Non-pigmented ciliary epithelial cell (primary cell): ENCODE data around the gene SYNPO.

Source experiments
- DNase-seq: peaks from one replicate; pipeline ENCODE4 v3.0.0-alpha.2; 2010; ENCODE audit warnings: low read depth

SYNPO gene

DNA sequence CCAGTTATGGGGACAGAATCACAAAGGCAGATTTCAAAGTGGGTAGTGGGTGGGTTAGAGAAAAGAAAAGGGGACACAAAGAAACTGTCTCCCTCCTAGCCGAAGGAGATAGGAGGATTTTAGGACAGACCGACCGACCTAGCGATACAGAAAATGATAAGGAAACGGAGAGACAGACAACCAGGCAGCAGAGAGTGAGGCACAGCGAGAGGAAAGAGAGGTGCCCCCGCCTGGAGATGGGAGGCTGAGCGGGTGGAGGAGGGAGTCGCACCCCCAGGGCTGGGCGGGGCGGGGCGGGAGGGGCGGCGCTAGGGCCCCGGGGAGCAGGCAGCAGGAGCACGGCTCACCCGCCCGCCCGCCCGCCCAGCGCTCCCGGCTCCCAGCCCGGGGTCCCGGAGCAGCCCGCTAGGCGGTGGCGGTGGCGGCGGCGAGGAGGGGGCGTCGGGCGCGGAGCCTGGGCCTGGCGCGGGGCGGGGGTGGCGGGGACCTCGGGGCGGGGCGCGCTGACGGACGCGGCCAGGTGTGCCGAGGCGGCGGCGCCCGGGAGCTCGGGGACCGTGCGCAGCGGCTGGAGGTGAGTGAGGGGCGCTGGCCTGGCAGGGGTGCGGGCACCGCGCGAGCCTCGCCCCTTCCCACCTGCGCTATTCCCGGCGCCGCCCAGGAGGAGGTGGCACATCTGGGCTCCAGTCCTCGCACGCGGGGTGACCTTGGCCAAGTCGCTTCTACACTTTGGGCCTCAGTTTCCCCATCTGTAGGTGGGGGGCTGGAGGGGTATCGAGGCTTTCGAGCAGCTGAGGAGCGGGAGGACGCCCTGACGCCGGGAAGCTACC lies 15.9 kb upstream of the SYNPO start:
- DNase-seq = no peak

DNA sequence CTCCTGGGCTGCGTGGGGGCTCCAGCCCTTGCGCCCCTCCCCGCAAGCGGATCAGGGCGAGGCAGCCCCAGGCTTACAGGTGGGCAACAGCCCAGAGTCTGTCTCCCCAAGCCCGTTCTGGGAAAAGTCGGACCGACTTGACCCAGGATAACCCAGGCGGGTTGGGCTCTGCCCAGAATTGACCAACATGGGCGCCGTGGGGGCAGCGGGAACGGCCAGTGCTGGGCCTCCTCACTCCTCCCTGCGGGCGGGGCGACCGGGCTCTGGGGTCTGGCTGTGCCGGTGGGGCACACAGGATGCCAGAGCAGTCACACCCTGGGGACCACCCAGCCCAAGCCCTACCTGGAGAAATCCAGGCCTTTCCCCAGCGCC lies 15.3 kb upstream of the SYNPO start:
- DNase-seq = no peak

DNA sequence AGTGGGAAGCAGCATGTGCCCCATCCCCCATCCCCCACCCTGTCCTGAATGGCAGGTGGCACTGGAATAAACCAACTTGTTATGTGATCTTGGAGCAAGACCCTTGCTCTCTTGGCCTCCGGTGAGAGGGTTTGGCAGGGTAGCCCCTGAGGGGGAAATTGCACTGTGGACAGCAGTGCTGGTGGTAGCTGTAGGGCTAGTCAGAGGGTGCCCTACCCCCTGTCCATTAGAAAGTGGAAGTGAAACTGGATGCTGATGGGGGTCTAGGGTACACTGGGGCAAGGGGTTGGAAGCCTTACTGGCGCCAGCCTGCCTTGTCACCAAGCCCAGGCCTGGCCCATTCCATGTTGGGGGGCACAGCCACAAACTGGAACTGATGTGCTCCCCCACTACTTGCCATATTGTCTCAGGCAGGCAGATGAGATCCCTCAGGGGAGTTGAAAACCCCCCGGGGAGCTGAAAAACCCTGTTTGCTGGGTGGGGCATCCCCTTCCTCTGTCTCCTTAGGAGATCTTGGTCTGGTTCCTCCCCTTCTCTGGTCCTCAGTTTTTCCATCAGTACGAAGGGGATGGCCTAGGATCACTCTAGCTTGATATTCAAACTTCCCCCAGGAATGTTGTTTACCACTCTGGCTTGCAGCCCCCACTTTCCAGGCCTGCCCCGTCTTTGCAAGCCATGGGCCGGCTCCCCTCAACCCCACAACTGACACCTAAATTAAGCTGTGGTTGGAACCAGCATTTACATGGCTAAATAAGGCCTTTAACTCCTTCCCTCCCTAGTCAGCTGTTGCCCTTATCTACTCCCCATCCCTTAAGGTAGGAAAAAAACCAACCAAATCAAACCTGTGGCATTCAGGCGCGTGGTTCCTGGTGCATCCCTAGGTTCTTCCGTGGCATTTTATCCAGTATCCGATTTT lies 14.4 kb upstream of the SYNPO start:
- DNase-seq = no peak

DNA sequence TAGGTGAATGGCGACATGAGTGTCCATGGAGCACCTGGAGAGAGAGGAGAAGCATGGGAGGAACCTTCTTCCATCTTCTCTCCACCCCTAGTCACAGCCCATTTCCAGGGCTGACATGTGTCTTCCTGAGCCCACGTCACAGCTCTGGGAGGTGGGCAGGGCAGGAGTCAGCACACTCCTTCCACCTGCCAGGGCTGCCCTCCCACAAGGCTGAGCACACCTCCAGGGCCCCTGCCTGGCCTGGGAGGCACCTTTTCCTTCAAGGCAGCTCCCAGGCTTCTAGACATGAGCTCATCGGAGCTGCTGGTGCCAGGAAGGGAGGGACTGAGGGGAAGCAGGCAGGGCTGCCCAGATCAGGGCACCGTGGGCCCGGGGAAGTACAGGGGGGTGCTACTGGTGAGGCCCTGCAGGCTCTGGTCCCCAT lies 13.6 kb upstream of the SYNPO start:
- DNase-seq = no peak

DNA sequence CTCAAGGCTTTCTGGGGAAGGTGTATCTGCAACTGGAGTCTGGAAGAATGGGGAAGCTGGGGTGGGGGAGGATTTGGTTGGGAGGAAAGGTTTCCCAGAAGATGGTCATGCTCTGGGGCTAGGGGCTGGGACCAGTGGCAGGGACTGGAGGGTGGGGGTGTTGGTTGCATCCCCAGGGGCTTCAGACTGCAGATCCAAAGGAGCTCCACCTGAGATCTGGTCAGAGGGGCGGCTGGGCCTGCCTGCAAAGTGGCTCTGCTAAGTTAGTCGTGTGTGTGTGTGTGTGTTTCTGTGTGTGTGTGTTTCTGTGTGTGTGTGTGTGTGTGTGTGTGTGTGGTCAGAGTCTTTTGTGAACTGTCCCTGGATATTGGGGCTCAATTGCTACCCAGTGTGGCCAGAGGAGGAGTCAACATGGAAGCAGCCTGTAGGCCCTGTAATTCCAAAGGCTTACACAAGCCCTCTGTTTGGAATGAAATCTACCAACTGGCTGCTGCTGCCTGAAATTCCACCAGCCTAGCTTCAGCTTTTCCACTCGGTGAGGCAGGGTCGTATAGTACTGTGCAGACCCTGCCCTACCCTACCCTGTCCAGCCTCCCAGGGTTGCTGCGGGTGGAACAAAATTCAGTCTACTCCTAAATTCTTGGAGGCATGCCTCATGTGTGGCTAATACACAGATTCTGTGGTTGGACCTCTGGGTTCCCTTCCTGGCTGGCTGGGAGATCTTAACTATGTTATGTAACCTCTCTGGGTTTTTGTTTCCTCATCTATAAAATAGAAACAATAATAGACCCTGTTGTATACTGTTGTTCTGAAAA lies 12.5 kb upstream of the SYNPO start:
- DNase-seq = no peak

DNA sequence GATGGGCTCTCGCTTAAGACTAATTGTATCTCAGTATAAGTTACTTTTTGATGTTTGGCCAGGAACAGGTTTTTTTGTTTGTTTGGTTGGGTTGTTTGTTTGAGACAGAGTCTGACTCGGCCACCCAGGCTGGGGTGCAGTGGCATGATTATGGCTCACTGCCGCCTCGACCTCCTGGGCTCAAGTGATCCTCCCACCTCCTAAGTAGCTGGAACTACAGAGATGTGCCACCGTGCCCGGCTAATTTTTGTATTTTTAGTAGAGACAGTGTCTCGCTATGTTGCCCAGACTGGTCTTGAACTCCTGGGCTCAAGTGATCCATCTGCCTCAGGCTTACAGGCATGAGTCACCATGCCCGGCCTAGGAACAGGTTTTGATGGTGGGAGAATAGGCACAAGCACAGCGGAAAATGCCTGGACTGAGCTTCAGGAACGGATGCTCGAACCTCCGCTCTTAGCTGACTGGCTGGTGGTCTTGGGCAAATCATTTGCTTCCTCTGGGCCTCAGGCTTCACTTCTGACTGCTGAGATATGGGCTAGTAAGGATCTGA lies 11.4 kb upstream of the SYNPO start:
- no peak for DNase-seq

DNA sequence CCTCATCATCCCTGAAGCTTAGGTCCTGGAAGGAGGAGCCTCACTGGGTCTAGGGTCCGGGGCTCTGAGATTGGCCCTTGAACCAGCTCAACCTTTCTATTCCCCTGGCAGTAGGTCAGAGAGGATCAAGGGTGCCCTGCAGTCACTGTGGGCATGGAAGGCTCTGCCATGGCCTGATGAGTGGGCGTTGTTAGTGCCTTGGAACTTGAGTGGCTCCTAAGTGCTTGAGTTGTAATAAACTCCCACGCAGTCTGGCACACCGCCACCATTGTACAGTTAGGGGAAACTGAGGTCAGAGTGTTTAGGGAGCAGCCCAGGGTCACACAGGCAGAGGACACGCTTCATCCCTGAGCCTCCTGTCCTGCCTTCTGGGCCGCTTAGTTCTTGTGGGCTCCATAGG lies 10.4 kb upstream of the SYNPO start:
- no peak for DNase-seq

DNA sequence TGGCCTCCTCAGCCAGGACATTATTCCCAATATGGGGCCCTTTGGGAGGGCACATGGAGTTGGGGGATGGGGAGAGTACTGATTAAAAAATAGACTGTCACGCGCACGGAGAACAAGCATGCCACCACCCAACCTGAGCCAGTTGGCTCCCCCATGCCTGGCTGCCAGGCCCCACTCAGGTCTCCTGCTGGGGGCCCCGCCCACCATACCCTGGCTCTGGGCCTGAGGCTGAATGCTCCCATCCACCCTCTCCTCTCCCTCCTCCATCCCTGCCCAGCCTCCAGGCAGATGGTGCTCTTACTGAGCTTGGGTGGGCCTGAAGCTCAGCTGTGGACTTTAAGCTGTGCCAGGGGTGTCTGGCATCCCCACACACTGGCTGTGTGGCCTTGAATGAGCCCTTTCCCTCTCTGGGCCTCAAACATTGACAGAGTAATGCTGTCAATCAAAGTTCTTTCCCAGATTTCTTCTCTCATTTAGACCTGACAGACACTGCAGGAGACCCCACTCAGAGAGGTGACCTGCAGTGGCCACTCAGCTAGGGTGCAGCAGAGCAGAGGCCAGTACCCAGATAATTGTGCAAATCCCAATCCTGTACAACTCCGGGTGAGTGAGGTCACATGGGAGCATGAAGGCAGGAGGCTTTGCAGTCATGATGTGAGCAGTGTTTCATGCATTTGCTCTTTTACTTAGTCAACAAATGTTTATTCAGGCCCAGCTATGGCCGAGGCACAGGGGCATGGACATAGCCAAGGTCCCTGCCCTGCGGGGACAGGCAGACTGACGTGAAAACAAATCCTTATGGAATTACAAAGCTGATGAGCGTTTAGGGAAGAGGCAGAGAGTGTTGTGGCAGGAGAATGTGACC lies 9.8 kb upstream of the SYNPO start:
- no peak for DNase-seq

DNA sequence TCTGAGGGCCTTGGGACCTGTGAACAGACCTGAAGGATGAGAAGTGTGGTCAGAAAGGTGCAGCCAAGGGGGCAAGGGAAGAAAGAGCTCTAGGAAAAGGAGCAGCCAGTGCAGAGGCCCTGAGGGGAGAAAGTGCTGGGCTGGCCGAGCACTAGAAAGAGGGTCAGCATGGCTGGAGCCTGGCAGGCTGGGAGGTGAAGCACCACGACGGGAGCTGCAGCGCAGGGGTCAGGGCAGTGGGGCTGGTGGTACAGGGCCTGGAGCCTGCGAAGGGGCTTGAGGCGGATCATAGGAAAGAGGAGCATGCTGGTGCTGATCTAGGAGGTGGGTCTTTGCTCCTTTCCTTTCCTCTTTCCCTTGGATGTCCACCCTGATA lies 9.1 kb upstream of the SYNPO start:
- DNase-seq = no peak

DNA sequence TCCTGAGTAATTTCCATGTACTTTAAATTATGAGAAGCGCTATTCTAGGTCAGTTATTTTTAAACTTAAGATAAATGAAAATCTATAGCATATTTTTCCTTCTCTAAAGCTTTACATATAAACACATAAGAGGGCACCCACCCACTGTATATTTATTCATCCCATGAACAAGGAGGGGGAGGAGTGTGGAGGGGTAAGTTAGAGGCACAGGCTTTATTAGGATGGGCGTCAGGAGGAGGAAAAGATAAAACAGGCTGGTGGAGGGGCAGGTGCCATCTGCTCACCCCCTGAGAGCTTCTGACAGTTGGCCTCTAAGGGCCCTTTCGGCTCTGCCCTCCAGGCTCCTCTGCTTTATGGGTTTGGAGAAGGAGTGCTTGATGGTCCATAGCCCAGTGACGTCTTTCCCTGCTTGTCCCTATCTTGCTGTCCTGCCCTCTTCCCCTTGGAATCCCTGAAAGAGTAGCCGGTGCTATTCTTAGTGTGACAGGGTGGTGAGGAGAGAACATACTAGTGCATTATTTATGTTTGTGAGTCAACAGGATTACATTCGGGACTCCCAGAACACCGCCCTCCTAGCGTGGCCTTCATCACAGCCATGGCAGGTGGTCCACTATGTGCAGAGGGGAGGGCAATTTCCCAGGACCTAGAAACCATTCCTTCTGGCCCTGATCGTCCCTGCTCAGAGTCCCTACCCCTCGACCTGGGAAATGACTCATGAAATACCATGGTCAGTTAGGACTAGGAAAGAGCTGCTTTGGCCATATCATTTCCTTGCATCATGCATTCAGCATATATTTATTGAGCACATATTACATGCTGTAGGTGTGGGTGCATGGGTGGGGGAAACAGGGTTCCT lies 7.9 kb upstream of the SYNPO start:
- DNase-seq = no peak

DNA sequence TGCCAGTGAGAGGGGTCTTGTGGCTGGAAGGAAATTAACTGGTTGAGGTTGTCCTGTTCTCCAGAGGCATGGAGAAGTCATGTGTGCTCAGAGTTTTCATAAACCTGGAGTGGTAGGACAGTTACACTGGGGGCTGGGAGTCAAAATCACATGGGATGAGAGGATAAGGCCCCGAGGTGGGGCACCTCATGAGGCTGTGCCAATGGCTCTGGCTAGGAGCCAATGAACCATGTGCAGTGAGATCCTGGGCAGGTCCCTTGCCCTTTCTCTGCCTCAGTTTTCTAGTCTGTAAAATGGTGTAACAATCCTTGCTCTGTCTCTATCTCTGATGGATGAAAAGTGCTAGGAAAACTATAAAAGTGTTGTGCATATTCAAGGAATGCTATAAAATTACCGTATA lies 7.0 kb upstream of the SYNPO start:
- DNase-seq = no peak

DNA sequence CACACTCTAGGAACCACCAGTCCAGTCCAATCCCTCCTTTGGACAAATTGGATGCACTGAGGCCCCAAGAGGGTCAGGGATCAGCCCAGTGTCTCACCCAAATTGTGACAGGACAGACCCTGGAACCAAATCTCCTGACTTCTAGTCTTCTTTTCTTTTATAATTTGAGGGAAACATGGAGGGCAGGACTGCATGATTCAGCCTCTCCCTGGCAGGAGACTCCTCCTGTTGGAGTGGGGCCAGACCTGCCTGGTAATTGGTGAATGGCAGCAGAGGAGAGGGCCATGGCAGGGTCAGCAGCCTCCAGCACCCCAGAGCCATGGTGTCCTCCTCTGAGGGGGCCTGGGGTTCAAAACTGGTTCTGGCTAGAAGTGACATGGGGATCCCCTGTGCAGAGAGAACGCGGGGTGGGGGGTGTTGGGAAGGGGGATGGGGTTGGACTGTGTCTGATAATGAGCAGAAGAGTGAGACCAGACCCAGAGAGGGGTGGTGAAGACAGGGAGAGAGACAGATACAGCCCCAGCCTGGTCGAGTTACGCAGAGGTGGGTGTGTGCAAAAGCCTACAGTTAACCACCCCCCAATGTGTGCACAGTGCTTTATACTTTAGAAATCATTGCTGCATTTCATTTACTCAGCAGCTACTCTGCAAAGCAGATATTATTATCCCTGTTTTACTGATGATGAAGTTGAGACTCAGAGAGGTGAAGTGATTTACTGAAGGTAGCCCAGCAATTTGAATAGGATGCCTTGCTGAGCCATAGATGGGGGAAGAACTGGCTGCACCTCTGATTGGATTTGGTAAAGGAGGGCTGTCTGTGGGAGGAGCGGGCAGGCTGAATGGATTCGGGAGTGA lies 3.8 kb upstream of the SYNPO start:
- no peak for DNase-seq

DNA sequence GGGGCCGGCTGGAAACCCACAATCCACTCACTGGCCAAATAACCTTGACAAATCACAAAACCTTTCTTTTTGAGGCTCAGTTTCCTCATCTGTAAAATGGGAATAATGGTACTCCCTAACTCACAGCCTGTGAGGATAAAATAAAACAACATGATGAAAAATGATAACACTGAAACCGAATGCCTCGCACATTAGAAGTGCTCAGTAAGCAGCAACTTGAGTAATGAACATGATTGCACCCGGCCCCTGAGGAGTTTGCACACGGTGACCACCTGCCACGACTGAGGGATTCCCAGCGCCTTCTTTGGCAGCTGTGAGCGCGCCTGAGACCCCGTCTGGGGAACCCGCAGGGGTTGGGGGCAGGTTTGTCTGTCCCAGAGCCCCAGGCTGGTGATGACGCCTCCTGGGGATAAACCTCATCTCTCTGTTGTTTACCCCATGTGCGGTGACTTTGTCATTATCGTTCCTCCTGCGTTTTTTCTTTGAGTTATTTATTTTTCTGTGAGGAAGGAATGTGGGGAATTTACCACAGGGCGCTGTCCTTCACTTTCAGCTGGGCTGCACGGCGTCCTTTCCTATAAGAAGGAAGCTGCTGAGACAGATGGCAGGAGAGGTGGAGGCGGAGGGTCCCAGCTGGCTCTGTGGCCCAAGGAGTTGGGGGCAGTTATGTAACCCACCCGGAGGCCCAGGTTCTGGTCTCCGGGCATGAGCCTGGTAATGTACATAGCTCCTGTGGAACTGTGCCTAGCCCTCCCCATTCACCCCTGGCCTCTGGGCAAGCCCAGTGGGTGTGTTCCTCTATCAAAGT lies 3.0 kb upstream of the SYNPO start:
- DNase-seq = peak; percentile 79

DNA sequence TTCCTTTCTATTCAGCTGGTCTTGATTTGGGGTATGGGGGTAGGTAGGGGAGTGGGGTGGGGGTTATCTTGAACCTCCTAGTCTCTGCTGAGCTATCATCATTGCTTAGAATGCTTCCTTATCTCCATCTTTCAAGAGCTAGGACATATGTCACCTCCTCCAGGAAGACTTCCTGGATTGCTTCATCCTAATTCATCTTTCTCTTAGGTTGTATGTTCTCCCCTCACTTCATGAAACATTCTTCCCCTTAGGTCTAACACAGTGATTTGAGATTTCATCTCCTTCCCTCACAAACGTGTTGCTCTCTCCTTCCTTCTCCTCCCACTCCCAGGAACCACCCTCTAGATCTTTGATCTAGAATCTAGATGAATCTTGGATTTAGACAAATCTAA lies 2.4 kb upstream of the SYNPO start:
- no peak for DNase-seq

DNA sequence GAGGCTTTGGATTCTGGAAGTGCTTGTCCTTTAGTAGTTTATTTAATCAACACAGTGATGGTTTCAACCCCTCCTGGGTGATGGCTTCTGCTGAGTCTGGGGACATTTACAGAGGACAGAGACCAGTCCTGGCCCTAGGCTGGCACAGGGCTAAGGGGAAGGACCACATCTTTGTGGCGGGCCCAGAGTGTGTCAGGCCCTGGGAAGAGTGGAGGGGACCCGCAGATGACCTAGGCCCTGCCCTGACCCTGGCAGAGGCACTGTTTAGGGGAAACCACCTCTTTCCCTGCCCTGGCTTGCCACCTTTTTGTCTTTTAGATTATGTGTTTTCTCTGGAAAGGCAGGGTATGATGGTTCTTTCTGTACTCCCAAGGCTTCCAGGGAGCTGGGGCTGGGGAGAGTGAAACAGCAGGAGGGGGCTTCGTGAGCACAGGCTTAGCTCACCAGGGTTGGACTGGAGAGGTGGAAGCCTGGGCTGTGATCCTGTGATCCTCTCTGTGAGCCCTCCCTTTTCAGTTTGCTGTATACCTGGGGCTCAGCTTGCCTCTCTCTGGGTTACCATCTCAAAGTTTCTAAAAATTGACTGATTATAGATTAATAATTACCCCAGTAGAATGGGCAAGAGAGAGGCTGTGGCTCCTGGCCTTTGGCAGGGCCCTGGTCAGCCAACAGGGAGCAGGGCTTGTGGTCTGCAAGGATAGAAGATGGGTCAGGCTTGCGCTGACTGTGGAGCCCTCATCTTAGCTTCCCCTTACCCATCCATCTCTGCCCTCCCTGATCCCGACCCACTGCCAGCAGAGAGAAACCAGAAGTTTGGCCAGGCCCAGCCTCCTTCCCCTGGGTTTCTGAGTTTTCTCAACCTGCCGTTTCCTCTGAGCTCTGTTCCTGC lies 1.7 kb upstream of the SYNPO start:
- no peak for DNase-seq

DNA sequence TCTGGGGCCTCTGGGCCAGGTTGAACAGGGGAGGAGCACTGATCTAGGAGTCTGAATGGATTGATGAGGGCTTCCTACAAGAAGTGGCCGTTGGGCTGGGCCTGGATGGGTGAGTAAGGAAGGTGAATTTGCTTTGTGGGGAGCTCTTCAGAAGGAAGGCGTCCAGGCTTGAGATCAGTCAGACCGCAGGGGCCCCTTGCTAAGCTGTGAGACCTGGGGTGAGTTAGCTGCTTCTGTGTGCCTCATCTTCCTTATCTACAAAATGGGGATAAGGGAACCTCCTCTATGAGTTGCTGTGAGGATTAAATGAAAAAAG lies 1.1 kb upstream of the SYNPO start:
- no peak for DNase-seq

DNA sequence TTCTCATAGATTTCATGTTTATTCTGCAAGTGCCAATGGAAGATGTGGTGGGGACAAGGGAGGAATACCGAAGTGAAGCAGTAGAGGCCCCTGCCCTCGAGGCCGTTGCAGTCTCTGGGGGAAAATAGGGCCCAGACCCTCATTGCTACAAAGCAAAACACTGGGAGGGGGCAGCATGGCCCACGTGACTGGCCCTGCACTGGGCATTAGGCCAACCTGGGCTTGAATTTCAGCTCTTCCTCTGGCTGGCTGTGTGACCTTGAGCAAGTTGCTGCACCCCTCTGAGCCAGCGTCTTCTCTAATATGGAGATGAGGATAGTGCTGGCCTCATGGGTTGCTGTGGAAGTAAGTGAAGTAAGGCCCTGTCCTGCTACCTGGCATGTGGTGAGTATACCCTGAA lies 709 bp upstream of the SYNPO start:
- no peak for DNase-seq
